Measurements from ENCODE around the gene PRPF4.

PRPF4 gene

GRCh38 chr9:113311961-113312360 is 36.5 kb downstream of the PRPF4 start:
- no peak for DNase-seq (ENCODE audit: low spot score)

- no peak for DNase-seq (ENCODE audit: low spot score)
Measured at GRCh38 chr9:113313261-113313660, 37.8 kb downstream of the PRPF4 start.

- DNase-seq (ENCODE audit: low spot score): no peak
Measured at GRCh38 chr9:113315231-113315630, 39.8 kb downstream of the PRPF4 start.

- DNase-seq (ENCODE audit: low spot score): no peak
Measured at GRCh38 chr9:113316030-113316429, 40.6 kb downstream of the PRPF4 start.

- DNase-seq (ENCODE audit: low spot score): no peak
Measured at GRCh38 chr9:113317777-113318176, 42.3 kb downstream of the PRPF4 start.

GRCh38 chr9:113319054-113319453 is 43.6 kb downstream of the PRPF4 start:
- no peak for DNase-seq (ENCODE audit: low spot score)

- DNase-seq (ENCODE audit: low spot score): no peak
Measured at GRCh38 chr9:113320051-113320450, 44.6 kb downstream of the PRPF4 start.

GRCh38 chr9:113322671-113323070 is 47.2 kb downstream of the PRPF4 start:
- no peak for DNase-seq (ENCODE audit: low spot score)

- no peak for DNase-seq (ENCODE audit: low spot score)
Measured at GRCh38 chr9:113326230-113326629, 50.8 kb downstream of the PRPF4 start.

GRCh38 chr9:113328045-113328782 is 52.8 kb downstream of the PRPF4 start:
- no peak for DNase-seq (ENCODE audit: low spot score)

GRCh38 chr9:113331780-113332179 is 56.3 kb downstream of the PRPF4 start:
- DNase-seq (ENCODE audit: low spot score): no peak

GRCh38 chr9:113337714-113338113 is 62.3 kb downstream of the PRPF4 start:
- no peak for DNase-seq (ENCODE audit: low spot score)

- peak; percentile 85 for DNase-seq (ENCODE audit: low spot score)
Measured at GRCh38 chr9:113340011-113340699, 64.7 kb downstream of the PRPF4 start, which contains the start of gene WDR31. Gene WDR31 (minus strand): TSS chr9:113340275. CDS start chr9:113332022, 8,253 bp downstream.

- no peak for DNase-seq (ENCODE audit: low spot score)
Measured at GRCh38 chr9:113341712-113342410, 66.4 kb downstream of the PRPF4 start.

All from kidney capillary endothelial cell (primary cell).